ELR (cell line): ENCODE data around the gene CYTH4.
A peak's percentile ranks its signal among the peaks of the same experiment; 100 is the strongest.

Experiments used
- DNase-seq: peaks from one replicate; pipeline ENCODE4 v3.0.0-alpha.2; 2015; ENCODE audit warnings: low read depth

Gene CYTH4

GRCh38 chr22:37291559-37292298, 9.4 kb downstream of the CYTH4 start:
- DNase-seq = no peak

- DNase-seq = no peak
Observed at GRCh38 chr22:37292641-37293040, 10.3 kb downstream of the CYTH4 start.

- no peak for DNase-seq
Observed at GRCh38 chr22:37293172-37293571, 10.9 kb downstream of the CYTH4 start.

DNA sequence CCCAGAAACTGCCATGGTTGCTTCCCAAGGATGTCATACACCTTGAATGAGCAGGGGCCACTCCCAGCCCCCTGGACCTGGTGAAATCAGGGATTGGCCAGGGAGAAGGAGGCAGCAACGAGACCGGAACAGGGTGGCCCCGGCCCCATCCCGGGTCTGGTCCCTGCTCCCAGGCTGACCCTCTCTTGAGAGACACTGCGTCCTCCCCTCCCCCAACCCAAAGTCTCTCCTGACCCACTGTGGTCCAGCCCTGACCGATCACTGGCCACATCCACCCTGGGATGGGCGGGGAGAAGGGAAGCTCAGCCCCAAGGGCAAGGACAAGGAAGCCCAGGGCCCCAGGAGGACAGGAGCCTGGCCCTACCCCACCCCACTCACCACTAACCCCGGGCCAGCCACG, 12.4 kb downstream of the CYTH4 start:
- no peak for DNase-seq

- DNase-seq = no peak
Observed at GRCh38 chr22:37295213-37295886, 13.0 kb downstream of the CYTH4 start.

GRCh38 chr22:37295946-37296345, 13.6 kb downstream of the CYTH4 start:
- no peak for DNase-seq

DNA sequence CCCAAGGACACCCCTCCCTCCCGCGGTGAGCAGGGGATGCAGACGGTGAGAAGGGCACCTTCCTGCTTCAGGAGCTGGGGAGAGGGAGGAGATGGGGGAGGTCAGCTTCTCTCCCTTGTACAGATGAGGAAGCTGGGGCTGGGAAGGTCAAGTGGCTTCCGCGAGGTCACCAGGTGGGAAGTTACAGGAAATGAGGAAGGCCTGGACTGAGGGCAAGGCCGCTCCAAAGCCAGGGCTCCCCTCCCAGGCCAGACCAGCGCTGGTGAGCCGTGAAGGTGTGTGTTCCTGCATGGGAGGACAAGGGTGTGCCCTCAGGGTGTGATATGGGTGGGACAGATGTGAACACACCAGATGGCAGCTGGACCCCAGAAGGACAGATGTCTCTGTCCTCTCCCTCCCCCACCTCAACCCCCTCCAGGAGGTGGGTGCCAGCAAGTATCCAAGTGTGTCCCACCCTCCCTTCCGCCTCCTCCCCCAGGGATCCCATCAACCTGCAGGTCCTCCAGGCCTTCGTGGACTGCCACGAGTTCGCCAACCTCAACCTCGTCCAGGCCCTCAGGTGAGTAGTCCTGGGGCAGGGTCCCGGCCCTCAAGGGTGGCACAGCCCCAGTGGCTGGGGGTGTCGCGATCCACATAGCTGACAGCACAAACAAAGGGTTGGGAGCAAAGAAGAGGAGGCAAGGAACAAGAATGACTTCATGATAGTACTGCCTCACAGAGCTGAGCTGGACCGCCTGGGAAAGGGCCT, 16.6 kb downstream of the CYTH4 start:
- DNase-seq = no peak

- DNase-seq = no peak
Observed at GRCh38 chr22:37299969-37300509, 17.7 kb downstream of the CYTH4 start.

- no peak for DNase-seq
Observed at GRCh38 chr22:37300551-37301017, 18.3 kb downstream of the CYTH4 start.

DNA sequence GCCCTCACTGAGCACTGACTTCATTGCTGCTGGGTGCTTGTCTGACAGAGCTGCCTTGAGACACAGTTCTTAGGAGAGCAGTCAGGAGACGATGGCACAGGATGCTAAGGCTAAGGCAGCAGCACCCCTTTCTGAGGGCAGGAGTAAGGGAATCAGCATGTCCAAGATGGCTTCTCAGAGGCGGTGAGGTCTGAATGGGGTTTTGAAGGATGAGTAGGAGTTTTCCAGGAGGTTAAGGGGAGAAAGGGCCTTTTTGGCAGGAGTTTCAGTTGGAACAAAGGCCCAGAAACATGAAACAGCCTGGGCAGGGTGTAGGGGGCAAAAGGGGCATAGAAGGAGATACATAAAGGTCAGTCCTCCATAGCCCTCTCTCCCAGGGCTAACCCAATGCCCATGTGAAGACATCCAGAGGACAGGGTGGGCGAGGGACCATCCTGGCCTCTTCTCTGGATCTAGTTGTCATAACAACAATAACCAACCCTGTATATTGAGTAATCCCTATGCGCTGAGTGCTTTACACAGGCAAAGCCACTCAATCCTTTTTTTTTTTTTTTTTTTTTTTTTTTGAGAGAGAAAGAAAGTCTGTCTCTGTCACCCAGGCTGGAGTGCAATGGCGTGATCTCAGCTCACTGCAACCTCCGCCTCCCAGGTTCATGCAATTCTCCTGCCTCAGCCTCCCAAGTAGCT, 19.0 kb downstream of the CYTH4 start:
- DNase-seq = no peak

DNA sequence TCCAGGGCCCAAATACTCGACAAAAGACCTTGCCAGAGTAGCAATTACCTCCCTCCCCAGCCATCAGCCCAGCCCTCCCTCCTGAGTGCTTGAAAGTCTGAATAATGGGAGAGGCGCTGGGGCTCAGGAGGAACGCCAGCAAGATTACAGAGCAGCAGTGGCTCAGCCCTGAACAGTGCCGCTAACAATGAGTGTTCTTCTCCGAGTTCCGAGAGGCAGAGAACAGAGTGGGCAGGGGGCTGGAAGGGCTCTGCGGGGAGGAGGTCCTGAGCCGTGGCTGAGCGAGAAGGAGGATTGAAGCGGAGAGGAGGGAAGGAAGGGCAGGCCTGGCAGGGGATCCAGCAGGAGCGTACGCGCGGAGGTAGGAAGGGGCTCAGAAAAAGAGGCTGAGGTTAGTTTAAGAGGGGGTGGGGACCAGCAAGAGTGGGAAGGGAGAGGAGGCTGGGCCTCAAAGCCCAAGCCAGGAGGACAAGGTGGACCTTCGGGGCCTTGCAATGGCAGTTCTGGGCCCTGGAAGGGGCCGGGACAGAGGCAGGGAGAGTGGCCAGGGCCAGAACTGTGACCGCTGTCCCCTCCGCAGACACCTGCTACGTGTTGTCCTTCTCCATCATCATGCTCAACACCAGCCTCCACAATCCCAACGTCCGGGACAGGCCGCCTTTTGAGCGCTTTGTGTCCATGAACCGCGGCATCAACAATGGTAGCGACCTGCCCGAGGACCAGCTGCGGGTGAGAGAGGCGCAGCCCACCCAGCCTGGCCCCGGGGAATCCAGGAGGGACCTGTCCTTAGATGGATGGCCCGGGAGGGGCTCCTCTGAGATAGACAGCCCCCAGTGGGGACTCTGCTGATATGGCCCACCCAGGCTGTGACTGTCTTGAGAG, 20.6 kb downstream of the CYTH4 start:
- no peak for DNase-seq

DNA sequence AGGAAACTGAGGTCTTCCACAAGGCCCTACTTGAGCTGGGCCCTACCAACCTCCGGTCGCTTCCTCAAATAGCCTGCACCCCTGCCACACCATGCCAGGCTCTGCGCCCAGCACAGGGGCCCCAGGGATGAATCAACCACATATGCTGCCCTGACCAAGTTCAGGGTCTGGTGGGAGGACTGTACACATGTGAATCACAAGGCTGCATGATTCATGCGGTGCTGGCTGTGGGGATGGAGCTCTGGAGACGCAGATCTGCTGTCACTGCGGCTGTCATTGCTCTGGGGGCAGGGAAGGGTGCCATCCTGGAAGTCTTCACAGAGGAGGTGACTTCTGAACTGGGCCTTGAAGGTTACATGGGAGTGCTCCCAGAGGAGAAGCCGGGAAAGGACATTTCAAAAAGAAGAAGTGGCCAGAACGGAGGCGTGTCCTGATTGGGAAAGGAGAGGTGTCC, 21.5 kb downstream of the CYTH4 start:
- peak; percentile 94 for DNase-seq

DNA sequence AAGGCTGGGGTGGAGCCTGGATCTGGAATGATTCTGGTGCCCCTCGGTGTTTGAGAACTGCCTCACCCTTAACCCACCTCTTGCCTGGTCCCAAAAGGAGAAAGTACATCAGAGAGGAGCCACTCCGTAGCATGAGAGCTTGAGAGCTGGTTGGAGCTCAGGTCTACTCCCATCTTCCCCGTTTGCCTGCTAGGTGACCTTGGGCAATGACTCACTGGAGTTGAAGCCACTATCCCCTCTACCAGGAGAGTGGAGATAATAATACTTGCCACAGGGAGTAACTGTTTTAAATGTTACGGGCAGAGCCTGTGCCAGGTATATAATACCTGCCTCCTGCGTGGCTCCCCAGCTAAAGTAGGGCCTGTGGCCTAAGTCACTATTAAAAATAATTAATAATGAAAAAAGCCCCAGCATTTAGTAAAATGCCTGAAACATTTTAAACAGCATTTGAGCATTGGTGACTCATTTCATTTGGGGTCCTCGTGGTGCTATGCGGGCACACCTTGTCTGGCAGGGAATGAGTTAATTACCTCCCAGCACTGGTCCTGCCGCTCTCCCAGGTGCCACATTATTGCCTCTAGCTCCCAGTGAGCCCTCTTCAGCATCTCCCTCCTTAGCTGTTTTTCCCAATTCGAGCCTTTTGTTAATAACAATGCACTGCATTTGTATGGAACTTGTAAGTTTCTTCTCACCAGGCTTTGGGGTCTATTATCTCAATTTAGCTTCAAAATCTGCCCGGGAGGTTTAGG, 22.5 kb downstream of the CYTH4 start:
- peak; percentile 68 for DNase-seq

DNA sequence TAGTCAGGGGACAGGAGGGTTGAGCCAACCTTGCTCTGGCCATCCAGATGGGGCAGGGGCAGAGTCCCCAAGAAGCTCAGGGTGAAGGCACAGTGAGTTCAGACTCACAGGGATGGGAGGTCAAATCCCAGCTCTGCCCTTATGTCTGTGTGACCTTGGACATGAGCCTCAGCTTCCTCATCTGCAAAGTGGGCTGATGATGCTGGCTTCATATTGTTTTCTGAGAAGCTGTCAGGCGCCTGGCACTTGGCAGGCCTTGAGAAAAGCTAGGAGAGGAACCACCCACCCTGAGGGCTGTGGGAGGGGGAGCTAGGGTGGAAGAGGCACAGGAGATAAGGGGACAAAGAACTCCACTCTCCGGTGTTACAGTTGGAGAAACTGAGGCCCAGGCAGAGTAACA, 23.6 kb downstream of the CYTH4 start:
- no peak for DNase-seq

GRCh38 chr22:37306494-37306829, 24.2 kb downstream of the CYTH4 start:
- no peak for DNase-seq

GRCh38 chr22:37308385-37309200, 26.3 kb downstream of the CYTH4 start:
- DNase-seq = no peak

DNA sequence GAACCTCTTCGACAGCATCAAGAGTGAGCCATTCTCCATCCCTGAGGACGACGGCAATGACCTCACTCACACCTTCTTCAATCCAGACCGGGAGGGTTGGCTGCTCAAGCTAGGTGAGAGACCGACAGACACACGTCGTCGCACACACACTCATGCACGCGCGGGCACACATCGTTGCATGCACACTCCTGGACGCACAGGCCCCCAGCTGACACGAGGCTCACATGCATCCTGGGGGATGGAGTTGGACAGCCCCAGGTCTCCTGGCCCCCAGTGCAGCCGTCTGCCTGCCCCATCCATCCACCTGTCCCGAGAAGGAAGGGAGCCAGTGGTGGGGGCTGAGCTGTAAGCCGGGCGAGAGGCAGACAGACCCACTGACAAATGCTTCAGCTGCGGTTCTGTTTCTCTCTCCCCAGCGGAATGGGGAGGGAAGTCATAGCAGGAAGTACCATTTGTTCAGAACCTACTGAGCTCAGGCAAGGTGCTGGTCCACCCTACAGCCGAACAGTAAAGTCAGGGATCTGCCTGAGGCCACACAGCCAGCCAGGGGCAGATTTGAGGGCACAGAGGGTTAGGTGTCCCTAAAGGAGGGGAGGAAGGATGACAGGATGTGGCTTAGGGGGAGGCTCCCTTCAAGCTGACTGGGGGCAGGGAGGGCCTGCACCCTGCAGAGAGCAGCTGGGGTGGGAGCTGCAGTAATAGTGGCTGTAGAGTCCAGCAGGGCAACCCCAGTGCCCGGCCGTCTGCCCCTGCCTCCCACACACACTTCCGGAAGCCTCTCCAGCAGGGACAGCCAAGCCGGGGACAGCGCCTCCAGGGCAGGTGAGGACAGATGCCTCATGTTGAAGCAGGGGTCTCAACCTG, 27.1 kb downstream of the CYTH4 start:
- DNase-seq = no peak

GRCh38 chr22:37310075-37310606, 27.8 kb downstream of the CYTH4 start:
- no peak for DNase-seq
